Glomerular visceral epithelial cell (primary cell): ENCODE data around the gene ATG13.
"Not testable (repeated sequence)": the region's sequence is repeated elsewhere in the genome, so short reads cannot be mapped to it uniquely, and the experiment has no call there.

Source experiments
- DNase-seq: peaks from one replicate; pipeline ENCODE4 v3.0.0-alpha.2; 2016; ENCODE audit errors: extremely low spot score

Gene ATG13

GRCh38 chr11:46643986-46644385 lies 26.6 kb downstream of the ATG13 start:
- DNase-seq = no peak

DNA sequence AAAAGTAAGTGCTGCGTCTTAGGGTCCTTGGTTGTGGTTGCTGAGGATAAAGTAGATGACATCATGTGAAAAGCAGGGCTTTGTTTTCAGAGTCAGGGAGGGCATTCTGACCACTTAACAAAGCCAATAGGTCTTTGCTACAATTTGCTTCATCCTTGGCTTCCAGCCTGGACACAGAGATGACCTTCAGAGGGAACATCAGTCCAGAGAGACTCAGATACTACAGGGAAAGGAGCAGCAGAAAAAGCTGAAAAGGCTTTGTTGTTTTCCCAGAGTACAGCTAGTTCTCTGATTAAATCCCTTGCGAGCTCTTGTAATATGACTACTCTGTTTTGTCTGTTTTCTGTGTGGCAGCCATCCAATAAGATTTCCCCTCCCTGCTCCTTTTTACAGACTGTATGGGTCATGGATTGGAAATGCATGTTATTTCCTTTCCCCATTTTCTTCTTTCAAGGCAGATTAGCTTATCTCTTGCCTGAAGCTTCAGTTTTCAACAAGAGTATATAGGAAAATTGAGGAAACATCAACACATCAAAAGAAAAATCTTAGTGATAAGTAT lies 31.9 kb downstream of the ATG13 start:
- DNase-seq = peak; percentile 68

- DNase-seq = no peak
These were observed 38.3 kb downstream of the ATG13 start for GRCh38 chr11:46655631-46656030.

DNA sequence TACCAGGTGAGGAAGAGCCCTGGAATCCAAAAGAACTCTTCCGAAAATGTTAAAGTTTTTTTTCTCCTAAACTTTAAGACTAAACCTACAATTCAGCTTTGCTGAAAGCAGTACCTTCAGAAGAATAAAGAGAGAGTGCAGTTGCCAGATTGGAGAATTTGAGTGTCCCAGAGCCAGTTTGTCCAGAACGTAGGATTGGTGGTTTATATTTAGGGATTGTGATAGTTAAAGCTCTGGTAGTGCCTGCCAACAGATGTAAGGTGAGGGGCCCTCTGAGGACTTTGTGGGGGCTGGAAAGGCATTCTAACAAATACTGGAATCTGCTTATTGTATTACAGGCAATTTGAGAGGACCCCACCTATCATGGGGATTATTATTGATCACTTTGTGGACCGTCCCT lies 39.8 kb downstream of the ATG13 start:
- DNase-seq = no peak

DNA sequence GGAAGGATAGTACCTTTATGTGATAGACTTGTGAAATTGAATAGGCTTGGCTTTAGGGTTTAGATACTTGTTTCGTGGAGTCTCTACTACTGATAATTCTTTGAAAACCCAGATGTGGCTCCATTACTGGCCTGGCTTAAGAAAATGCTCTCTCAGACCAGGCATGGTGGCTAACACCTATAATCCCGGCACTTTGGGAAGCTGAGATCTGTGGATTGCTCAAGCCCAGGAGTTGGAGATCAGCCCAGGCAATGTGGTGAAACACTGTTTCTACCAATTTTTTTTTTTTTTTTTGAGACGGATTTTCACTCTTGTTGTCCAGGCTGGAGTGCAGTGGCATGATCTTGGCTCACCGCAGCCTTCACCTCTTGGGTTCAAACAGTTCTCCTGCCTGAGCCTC lies 40.9 kb downstream of the ATG13 start:
- no peak for DNase-seq

- DNase-seq = peak; percentile 44
These were observed 42.6 kb downstream of the ATG13 start for GRCh38 chr11:46659908-46660307.

DNA sequence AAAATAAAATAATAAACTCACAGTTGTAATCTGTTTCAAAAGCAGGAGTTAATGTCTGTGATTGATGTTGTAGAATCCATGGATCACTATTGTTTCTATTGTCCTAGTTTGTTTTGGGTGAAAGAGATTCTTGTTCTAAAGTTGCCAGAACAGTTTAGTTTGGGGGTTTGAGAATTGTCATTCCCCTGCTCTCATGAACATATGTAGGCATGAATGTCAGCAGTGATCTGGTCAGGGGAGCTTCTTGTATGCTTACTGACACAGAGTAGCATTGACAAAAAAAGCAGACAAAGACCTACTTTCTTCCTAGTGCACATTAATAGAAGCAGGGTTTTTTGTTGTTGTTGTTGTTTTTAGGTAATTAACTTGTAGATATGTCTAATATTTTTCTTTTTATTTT lies 44.5 kb downstream of the ATG13 start:
- no peak for DNase-seq

DNA sequence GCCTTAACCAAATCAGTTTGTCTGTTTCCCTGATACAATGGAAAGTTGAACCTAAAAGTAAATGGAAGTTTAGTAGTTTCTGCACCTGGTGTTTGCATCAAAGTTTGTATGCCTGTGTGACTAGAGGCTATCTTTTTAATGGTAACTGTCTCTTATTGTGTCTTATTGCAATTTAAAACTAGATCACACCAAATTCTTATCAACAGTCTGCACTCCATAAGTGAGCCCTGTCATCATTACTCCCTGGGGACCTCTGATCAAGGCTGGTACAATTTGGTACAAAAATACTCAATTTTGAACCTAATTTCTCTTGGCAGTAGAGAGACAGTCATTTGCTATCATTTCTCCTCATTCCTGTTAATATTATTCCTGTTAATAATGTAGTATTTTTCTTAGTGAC lies 45.0 kb downstream of the ATG13 start:
- DNase-seq = no peak

GRCh38 chr11:46663277-46663940 lies 46.1 kb downstream of the ATG13 start:
- DNase-seq = no peak

DNA sequence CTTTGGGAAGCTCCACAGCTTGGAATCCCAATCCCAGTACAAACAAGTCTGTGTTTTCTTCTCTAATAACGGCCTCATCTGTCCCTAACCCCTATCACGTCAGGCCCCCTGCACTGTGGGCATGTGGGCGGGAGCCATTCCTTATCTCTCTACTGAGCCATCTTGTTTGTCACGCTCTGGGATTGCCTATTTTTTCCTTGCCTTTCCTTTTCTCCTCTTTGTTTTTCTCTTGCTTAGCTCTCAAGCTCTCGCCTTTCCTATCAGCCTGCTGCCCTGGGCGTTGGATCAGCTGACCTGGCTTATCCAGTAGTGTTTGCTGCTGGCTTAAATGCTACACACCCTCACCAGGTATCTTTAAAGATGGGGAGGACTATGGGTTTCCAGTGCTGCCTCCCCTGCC lies 47.3 kb downstream of the ATG13 start:
- DNase-seq = no peak

- DNase-seq = no peak
These were observed 48.0 kb downstream of the ATG13 start for GRCh38 chr11:46665356-46665755.

DNA sequence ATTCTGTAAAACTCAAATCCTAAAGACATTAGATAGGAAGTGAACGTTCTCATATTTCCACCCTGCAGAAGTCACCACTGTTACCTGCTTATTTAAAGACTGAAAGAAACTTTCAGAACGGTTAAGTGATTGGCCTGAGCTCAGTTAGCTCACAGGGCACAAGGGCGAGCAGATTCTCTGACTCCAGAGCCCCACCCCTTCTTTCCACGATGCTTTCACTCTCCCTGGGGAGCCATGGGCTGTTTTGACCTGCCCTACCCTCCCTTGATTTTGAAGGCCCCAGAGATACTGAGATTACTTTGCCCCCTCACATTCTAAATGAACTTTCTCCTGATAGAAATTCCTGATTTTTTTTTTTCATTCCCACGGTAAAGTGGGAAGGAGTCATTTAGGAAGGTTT lies 49.2 kb downstream of the ATG13 start:
- DNase-seq = no peak

DNA sequence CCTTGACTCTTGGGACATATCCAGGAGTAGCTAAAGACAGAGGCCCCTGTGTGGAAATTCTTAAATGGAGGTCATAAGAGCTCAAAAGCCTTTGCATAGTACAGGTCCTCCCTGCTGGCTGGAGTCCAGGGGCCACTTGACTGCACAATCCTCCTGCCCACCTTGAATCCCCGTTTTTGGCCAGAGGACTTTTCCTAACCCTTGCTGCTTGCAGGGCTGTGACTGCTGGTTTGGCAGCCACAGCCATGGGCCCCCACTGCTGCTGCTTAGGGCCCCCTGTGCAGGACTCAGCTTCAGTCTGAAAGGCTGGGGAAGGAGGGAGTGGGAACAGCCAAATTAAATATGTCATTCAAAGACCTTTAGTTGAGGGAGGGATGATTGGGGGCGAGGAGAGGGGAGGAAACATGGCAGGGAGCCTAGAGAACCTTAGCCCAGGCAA lies 49.7 kb downstream of the ATG13 start:
- no peak for DNase-seq

GRCh38 chr11:46668480-46669085 lies 51.2 kb downstream of the ATG13 start:
- DNase-seq = no peak

DNA sequence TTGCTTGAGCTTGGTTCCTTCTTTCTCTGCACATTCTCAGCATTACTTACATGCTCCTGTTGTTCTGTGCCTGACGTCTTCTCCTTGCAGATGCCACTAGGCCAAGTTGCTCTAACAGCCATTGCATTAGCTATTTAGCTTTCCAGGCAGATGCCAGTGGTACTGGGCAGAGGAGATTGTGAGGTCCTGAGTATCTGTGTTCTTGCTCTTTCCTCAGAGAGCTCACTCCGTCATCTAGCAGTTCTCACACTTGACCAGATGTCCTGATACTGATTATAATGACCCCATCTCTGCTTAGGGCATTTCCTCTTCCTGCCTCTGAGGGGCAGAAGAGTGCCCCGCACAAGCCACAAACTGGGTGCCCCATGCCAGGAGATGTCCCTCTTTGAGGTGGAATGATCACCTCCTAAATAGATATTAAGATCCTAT lies 52.4 kb downstream of the ATG13 start:
- no peak for DNase-seq

DNA sequence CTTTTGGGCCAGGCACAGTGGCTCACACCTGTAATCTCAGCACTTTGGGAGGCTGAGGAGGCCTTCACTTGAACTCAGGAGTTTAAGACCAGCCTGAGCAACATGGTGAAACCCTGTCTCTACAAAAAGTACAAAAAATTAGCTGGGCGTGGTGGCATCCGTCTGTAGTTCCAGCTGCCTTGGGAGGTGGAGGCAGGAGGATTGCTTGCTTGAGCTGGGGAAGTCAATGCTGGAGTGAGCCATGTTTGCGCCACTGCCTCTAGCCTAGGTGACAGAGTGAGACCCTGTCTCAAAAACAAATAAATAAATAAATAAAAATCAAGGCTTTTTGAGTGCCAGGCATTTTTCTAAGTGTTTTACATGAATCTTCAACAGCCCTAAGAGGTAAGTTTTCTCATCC lies 53.2 kb downstream of the ATG13 start:
- DNase-seq = not testable (repeated sequence)

DNA sequence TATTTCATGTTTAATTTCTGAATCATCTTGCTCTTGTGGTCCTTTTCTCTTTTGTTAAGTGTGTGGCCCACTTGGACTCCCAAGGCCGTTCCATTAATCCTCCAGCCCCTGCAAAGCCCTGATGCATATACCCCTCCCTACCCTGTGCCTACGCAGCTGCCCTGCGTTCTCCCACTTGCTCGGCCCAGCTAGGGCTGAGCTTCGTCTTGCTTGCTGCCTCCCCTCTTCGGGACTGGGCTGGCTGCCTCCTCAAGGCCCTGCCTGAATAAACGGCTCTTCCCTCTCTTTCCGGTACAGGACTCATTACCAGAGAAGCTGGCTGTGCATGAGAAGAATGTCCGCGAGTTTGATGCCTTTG lies 54.6 kb downstream of the ATG13 start:
- no peak for DNase-seq

GRCh38 chr11:46672381-46672839 lies 55.1 kb downstream of the ATG13 start:
- DNase-seq = no peak

GRCh38 chr11:46673713-46674462 lies 56.5 kb downstream of the ATG13 start:
- no peak for DNase-seq

DNA sequence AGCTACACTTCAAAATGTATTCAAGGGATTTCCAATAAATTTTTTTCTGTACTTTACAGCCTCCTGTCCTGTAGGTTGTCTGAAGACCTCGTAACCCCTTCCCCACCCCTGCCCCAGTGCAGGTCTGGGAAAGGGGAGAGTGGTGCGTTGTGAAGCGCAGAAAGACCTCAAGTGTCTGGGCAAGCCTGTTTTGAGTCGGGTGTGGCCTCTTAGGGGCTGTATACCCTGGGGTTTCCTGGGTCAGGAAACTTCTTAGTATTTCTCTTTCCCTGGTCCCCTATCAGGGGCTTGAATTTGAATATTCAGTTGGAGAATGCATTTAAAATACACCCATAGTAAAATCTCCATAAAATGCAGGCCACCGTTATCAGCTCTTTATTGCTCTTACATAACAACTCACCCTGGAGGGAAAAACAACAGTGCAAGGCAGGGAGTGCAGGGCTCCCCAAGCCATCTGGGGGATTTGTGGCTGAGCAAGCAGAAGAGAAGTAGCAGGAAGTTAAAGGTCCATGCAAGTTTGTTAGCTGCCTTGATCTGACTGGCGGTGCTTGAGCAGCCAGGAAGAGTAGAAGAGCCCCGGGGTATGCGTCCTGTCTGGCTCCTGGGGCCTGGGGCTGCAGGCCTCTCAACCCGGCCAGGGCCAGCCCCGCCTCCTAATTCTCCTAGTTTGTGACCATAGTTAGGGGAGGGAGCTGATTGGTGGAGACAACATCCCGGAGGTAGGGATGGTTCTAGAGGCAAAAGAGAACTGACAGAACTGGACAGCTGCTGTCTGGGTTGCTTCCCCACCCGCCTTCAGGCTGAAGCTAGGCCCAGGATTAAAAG lies 57.3 kb downstream of the ATG13 start:
- DNase-seq = no peak

- no peak for DNase-seq
These were observed 58.0 kb downstream of the ATG13 start for GRCh38 chr11:46675288-46675851.
